Measurements from ENCODE around the gene NRSN2.
A peak's percentile ranks its signal among the peaks of the same experiment; 100 is the strongest.
"Not testable (repeated sequence)": the region's sequence is repeated elsewhere in the genome, so short reads cannot be mapped to it uniquely, and the experiment has no call there.

Gene NRSN2

GRCh38 chr20:325889-326644 is 20.8 kb upstream of the NRSN2 start:
- DNase-seq: peak; percentile 25

GRCh38 chr20:326645-327185 is 20.2 kb upstream of the NRSN2 start:
- no peak for DNase-seq

- peak; percentile 20 for DNase-seq
Measured at GRCh38 chr20:327186-328026, 19.5 kb upstream of the NRSN2 start.

GRCh38 chr20:328027-328974 is 18.6 kb upstream of the NRSN2 start:
- DNase-seq: no peak

GRCh38 chr20:328975-329695 is 17.8 kb upstream of the NRSN2 start:
- DNase-seq: no peak

- DNase-seq: no peak
Measured at GRCh38 chr20:329851-330232, 17.1 kb upstream of the NRSN2 start.

GRCh38 chr20:330233-331149 is 16.4 kb upstream of the NRSN2 start:
- peak; percentile 49 for DNase-seq

GRCh38 chr20:334578-334977 is 12.3 kb upstream of the NRSN2 start:
- no peak for DNase-seq

GRCh38 chr20:336040-336439 is 10.9 kb upstream of the NRSN2 start:
- not testable (repeated sequence) for DNase-seq

GRCh38 chr20:341682-342081 is 5.2 kb upstream of the NRSN2 start:
- DNase-seq: peak; percentile 31

- DNase-seq: no peak
Measured at GRCh38 chr20:343107-343506, 3.8 kb upstream of the NRSN2 start.

GRCh38 chr20:346033-346639 is 775 bp upstream of the NRSN2 start:
- no peak for DNase-seq

- DNase-seq: no peak
Measured at GRCh38 chr20:347317-347639, 367 bp downstream of the NRSN2 start.

GRCh38 chr20:347640-348484 is 951 bp downstream of the NRSN2 start:
- no peak for DNase-seq

GRCh38 chr20:348972-349841 is 2.3 kb downstream of the NRSN2 start:
- no peak for DNase-seq

- no peak for DNase-seq
Measured at GRCh38 chr20:353166-353565, 6.3 kb downstream of the NRSN2 start.

- no peak for DNase-seq
Measured at GRCh38 chr20:354298-354977, 7.5 kb downstream of the NRSN2 start.

- not testable (repeated sequence) for DNase-seq
Measured at GRCh38 chr20:356154-356553, 9.2 kb downstream of the NRSN2 start.

Data from SIG-M5 (cell line).